Measurements from ENCODE around the gene ACBD3.

Gene ACBD3

GRCh38 chr1:226211181-226211821 is 24.8 kb upstream of the ACBD3 start:
- H3K4me3 ChIP-seq (ENCODE audit: low read depth, low read length) = no peak overlapping the region
- no peak for DNase-seq (ENCODE audit: low read depth)
- no peak for TF ChIP-seq CTCF (IDR thresholded peaks at IDR 0.05; ENCODE audit: insufficient read depth, low read depth, low read length, missing control alignments)

GRCh38 chr1:226210571-226211176 is 24.1 kb upstream of the ACBD3 start:
- no peak for DNase-seq (ENCODE audit: low read depth)
- no peak overlapping the region for H3K4me3 ChIP-seq (ENCODE audit: low read depth, low read length)
- TF ChIP-seq CTCF (IDR thresholded peaks at IDR 0.05; ENCODE audit: insufficient read depth, low read depth, low read length, missing control alignments) = no peak

- DNase-seq (ENCODE audit: low read depth) = no peak
- TF ChIP-seq CTCF (IDR thresholded peaks at IDR 0.05; ENCODE audit: insufficient read depth, low read depth, low read length, missing control alignments) = no peak
- H3K4me3 ChIP-seq (ENCODE audit: low read depth, low read length) = no peak overlapping the region
These were observed 22.9 kb upstream of the ACBD3 start for GRCh38 chr1:226209307-226210059.

GRCh38 chr1:226207048-226207447 is 20.5 kb upstream of the ACBD3 start:
- no peak overlapping the region for H3K4me3 ChIP-seq (ENCODE audit: low read depth, low read length)
- no peak for TF ChIP-seq CTCF (IDR thresholded peaks at IDR 0.05; ENCODE audit: insufficient read depth, low read depth, low read length, missing control alignments)
- DNase-seq (ENCODE audit: low read depth) = no peak

- TF ChIP-seq CTCF (IDR thresholded peaks at IDR 0.05; ENCODE audit: insufficient read depth, low read depth, low read length, missing control alignments) = no peak
- no peak overlapping the region for H3K4me3 ChIP-seq (ENCODE audit: low read depth, low read length)
These were observed 17.7 kb upstream of the ACBD3 start for GRCh38 chr1:226204198-226204597.

GRCh38 chr1:226203655-226204054 is 17.1 kb upstream of the ACBD3 start:
- no peak for TF ChIP-seq CTCF (IDR thresholded peaks at IDR 0.05; ENCODE audit: insufficient read depth, low read depth, low read length, missing control alignments)
- no peak overlapping the region for H3K4me3 ChIP-seq (ENCODE audit: low read depth, low read length)
- DNase-seq (ENCODE audit: low read depth) = no peak

More at GRCh38 chr1:226204198-226204597, 17.7 kb upstream of the ACBD3 start:
- no peak for DNase-seq (ENCODE audit: low read depth)

Data from GM12865 (cell line).